ENCODE results near the gene MAP4K2. TPM values are rescaled to one million over a fixed set of nuclear protein-coding genes. Genes with fewer than 3 reads are reported as not detected.

Gene MAP4K2
- total and polyA plus RNA-seq, 7 donors, result 9.0 to 23.5 (median 13.6) TPM

GRCh38 chr11:64832467-64833197 lies 29.6 kb upstream of the MAP4K2 start:
- intact Hi-C loops (cut with DNase I), result no loop called here
- Histone ChIP-seq H3K9me3 (no peaks in the 10 kb centered on the region), H3K4me1 (no peaks in the 10 kb centered on the region), H3K36me3 (no peaks in the 10 kb centered on the region), H3K4me3 (no peak overlapping the region), H3K27ac (no peak overlapping the region), H3K27me3 (no peaks in the 10 kb centered on the region)
- 94 to 95% methylated on average over 21 of the region's 21 CpGs for WGBS, 2 donors
- TF ChIP-seq POLR2AphosphoS5 (IDR thresholded peaks at IDR 0.05) (no peak), EP300 (IDR thresholded peaks at IDR 0.05) (no peak), POLR2A (IDR thresholded peaks at IDR 0.05) (no peak)
- TF ChIP-seq, protein P1, sequence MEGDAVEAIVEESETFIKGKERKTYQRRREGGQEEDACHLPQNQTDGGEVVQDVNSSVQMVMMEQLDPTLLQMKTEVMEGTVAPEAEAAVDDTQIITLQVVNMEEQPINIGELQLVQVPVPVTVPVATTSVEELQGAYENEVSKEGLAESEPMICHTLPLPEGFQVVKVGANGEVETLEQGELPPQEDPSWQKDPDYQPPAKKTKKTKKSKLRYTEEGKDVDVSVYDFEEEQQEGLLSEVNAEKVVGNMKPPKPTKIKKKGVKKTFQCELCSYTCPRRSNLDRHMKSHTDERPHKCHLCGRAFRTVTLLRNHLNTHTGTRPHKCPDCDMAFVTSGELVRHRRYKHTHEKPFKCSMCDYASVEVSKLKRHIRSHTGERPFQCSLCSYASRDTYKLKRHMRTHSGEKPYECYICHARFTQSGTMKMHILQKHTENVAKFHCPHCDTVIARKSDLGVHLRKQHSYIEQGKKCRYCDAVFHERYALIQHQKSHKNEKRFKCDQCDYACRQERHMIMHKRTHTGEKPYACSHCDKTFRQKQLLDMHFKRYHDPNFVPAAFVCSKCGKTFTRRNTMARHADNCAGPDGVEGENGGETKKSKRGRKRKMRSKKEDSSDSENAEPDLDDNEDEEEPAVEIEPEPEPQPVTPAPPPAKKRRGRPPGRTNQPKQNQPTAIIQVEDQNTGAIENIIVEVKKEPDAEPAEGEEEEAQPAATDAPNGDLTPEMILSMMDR (IDR thresholded peaks at IDR 0.05), result no peak
- no peak for DNase-seq

GRCh38 chr11:64831411-64831891 lies 28.4 kb upstream of the MAP4K2 start:
- Histone ChIP-seq H3K4me3 (no peak overlapping the region), H3K36me3 (no peaks in the 10 kb centered on the region), H3K27me3 (no peaks in the 10 kb centered on the region), H3K9me3 (no peaks in the 10 kb centered on the region), H3K27ac (no peak overlapping the region), H3K4me1 (no peaks in the 10 kb centered on the region)
- no peak for DNase-seq
- TF ChIP-seq, protein P1 (IDR thresholded peaks at IDR 0.05), result no peak
- no peak for TF ChIP-seq EP300 (IDR thresholded peaks at IDR 0.05)
- TF ChIP-seq POLR2AphosphoS5 (IDR thresholded peaks at IDR 0.05), result no peak
- no peak for TF ChIP-seq POLR2A (IDR thresholded peaks at IDR 0.05)
- 91 to 94% methylated on average over 24 of the region's 24 CpGs for WGBS, 2 donors
- intact Hi-C loops (cut with DNase I), result no loop called here

DNA sequence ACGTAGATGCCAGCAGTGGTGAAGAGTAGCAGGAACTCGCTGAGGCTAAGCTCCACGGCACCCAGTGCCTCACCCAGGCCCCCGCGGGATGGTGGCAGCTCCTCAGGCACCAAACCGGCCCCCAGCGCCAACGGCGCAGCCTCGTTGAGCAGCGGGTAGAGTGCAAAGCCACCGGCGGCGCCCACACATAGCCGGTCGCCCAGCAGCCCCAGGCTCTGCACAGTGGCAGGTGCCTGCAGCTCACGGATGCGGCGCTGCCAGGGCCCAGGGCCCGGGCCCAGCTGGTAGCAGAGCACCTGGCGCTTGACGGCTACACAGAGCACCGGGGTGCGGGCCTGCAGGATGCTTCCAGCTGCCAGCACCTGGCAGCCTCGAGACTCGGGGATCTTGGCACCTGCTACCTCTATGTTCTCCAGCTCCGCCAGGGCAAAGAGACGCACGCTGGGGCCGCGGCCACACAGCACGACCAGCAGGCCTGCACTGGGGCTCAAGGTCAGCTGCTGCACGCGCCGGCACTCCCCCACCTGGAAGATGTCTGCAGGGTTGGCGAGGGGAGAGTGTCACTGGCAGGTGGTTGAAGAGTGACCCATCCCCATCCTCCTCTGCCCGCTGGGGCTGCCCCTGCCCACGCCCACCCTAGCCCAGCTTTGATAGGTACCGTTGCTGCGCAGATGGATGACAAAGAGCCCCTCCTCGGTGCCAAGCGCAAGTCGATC lies 26.7 kb upstream of the MAP4K2 start:
- H3K4me3 ChIP-seq, result no peak overlapping the region
- no peak for DNase-seq
- no peaks in the 10 kb centered on the region for H3K27me3 ChIP-seq
- no peaks in the 10 kb centered on the region for H3K4me1 ChIP-seq
- 92 to 94% methylated on average over 43 of the region's 43 CpGs for WGBS, 2 donors
- no peaks in the 10 kb centered on the region for H3K9me3 ChIP-seq
- no peak overlapping the region for H3K27ac ChIP-seq
- TF ChIP-seq, protein P1 (IDR thresholded peaks at IDR 0.05), result no peak
- TF ChIP-seq EP300 (IDR thresholded peaks at IDR 0.05) (no peak), POLR2AphosphoS5 (IDR thresholded peaks at IDR 0.05) (no peak), POLR2A (IDR thresholded peaks at IDR 0.05) (no peak)
- no peaks in the 10 kb centered on the region for H3K36me3 ChIP-seq
- intact Hi-C loops (cut with DNase I), result no loop called here

DNA sequence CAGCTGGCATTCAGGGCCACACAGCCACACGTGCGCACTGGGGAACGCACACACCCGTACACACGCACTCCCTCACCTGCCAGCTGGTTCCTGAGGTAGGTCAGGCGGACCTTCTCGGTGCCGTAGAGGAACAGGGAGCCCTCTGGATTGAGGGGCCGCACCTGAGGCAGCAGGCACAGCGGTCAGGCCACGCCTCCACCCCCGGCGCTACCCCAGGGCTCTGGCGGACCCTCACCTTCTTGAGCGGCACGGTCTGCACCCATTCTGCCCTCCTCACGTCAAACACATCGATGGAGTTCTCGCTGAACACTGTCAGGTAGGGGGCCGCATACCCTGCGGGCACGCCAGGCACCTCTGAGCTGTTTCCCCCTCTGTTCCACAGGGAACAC lies 24.4 kb upstream of the MAP4K2 start:
- Histone ChIP-seq H3K36me3 (no peaks in the 10 kb centered on the region), H3K27ac (no peak overlapping the region), H3K9me3 (no peaks in the 10 kb centered on the region), H3K4me1 (no peaks in the 10 kb centered on the region), H3K4me3 (no peak overlapping the region), H3K27me3 (no peaks in the 10 kb centered on the region)
- no peak for DNase-seq
- intact Hi-C loops (cut with DNase I), result no loop called here
- WGBS, 2 donors, result 95 to 97% methylated on average over 22 of the region's 22 CpGs
- TF ChIP-seq EP300 (IDR thresholded peaks at IDR 0.05), result no peak
- no peak for TF ChIP-seq POLR2AphosphoS5 (IDR thresholded peaks at IDR 0.05)
- TF ChIP-seq, protein P1 (IDR thresholded peaks at IDR 0.05), result no peak
- no peak for TF ChIP-seq POLR2A (IDR thresholded peaks at IDR 0.05)

Data from sigmoid colon (tissue), 7 donors.